HG03097 (cell line): ENCODE results near the gene TAF1C.
A peak's percentile ranks its signal among the peaks of the same experiment; 100 is the strongest.

Source experiments
- ATAC-seq: cut with Tn5 transposase; IDR thresholded peaks from one replicate; pipeline ENCODE4 v1.9.1; 2021; ENCODE audit not compliant: unreplicated experiment, low FRiP score

TAF1C gene

DNA sequence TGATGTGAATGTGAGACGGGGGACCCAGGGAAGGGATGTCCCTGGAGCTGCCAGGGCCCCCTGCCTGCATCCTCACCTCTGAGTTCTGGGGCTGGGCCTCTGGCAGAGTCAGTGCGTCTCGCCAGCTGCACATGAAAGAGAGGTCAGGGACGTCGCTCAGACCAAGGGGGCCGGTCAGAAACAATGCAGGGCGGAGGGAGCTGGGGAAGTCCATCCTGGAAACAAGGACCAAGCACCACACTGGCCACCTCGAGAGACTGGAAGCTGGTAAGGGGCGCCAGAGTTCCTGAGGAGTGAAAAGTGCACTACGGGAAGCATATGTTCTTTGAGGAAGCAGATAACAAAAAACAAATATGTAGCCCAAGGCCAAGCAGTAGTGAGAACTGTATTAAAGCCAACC, 2.1 kb downstream of the TAF1C start:
- no peak for ATAC-seq

DNA sequence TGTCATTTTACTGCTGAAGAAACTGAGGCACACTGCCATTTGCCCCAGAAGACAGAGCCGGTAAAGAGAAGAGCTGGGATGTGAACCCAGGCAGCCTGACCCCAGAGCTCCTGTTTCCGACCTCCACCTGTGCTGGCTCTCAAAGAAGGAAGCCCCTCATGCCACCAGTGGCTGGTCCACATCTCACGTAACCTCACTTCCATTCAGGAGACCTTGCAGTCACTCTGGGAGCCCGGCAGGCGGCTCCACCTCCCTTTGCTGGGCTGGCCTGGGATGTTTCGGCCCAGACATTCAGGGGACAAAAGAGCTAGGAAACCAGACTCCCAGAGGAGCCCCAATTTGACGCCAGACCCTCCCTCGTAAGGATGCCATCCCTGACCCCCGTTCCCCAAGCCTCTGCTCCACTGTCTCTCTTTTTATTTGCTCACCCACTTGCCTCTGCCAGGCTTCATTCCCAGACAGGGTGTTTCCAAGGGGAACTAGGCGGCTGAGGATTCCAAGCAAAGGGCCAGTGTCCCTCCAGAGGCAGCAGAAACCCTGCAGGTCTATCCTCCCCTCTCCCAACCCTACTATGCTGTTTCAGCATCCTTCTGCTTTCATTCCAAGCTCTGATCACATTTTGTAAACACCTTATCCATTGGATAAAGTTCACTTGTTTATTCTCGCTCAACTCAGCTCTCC, 2.8 kb downstream of the TAF1C start:
- no peak for ATAC-seq

DNA sequence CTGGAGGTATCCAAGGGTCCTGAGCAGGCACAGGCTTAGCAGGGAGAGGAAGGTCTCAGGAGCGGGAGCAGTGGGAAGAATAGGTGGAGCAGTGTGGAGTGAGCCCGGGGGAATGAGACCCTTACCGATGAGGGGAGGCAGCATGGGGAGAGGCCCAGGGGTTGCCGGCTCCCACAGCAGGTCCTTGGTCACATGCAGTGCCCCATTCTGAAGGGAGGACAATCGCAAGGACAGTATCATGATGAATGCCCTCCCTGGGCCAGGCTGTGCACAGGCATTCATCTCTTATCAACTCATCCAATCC, 3.3 kb downstream of the TAF1C start:
- no peak for ATAC-seq

DNA sequence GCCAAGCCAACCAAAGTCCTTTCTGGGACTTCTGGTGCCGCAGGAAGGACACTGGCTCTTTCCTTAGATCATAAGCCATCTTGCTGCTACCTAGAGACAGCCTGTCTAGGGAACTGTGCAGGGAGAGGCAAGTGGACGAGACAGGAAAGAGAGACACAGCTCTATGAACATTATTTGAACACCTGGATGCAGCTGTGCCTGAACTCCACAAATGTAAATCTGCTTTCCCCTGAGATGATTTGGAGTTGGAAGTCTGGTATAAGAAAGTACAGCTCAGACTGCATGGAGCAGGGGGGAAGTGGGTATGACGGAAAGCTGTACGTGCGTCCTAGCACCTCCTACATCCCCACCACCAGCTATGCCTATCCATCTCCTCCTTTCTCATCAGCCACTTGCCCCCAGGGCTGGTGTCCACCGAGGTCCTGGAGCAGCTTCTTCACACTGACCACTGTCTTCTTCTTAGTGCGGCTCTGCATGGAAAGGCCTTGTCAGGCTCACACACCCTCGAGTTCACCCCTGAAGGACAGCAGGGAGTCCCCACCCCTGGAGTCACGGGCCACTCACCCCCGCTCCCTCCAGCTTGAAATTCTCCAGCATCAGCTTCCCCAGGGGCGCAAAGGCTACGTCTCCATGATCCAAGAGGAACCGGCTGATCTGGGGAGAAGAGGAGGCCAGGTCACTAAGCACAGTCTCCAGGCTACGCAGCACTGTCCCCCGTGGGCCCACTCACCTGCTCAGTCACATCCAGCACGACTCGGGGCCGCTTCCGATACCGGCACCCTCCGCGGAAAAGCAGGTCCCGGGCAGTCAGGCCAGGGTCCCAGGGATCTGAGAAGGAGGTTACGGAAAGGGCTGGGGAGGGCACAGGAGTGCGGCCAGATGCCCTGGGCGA, 3.9 kb downstream of the TAF1C start:
- no peak for ATAC-seq

DNA sequence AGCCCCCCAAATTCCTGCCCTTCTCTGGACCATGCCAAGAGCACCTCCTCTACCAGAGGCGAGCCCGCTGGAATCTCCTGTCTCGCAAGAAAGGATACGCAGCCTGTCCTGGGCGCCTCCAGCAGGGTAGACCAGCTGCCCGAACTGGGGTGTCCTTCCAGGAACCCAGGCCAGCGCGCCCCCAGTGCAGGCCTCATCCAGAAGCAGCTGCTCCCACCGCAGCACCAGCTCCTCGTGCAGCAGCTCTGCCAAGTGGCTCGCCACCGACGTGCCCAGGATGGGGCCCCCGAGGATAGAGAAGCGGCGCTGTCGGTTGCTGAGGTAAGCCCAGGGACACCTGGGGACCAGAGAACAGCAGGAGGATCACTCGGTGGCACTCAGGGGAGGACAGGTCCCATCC, 4.8 kb downstream of the TAF1C start:
- no peak for ATAC-seq

DNA sequence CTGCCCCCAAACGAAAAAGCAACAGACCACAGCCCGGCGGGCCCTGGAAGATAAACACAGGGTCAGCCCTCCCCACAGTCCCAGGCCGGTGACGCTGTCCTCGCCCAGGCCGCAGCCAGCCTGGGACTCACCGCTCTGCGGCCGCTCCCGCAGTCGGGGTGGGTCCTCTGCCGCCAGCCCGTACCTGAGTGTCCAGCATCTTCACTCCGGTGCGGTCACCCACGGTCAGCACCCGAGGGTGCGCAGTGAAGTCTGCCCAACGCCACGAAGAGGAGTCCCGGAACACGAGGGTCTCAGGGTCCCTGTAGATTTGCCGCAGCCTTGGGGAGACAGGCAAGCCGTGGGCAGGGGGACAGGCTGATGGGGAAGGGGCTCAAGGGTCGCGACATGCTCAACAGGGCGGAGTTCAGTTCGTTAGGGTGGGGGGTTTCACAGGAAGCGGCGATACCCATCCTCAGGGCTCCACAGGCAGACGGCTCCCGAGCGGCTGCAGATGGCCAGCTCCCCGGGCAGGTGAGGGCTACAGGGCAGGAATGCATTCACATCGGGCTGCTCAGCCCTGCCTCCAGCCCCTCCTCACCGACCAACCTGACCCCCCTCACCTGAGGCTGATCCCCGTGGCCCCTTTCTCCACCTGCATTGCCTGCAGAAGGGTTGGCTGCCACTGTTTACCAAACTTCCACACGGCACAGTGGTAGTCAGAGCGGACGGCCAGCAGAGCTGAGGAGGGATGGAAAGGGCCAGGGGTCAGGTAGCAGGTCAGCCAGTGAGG, 5.5 kb downstream of the TAF1C start:
- ATAC-seq: no peak

DNA sequence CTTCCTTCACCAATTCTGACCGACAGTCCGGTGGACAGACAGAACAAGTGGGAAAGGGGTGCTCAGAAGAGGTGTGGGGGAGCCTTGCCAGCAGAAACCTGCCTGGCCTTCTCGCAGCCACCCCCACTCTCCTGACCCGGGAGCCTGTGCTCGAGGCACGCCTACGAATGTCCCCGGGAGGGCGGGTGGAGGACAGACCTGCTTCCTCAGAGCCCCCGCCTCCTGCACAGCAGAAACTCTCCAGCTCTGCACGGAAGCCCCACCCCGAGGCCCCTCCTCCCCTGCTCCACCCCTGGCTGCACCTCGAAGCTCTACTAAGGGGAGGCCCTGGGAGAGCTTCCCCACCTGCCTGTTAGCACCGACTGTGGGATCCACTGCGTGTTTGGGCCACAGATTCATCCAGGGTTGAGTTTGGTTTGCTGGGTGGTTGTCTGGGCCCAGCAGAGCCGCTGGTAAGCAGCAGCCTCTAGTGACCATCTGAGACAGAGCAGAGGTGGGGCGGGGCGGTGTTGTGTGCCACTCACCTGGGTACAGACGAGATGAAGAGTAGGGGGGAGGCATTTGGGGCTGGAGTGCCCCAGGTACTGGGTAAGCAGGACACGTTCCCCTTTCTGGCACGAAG, 6.2 kb downstream of the TAF1C start:
- ATAC-seq: no peak

DNA sequence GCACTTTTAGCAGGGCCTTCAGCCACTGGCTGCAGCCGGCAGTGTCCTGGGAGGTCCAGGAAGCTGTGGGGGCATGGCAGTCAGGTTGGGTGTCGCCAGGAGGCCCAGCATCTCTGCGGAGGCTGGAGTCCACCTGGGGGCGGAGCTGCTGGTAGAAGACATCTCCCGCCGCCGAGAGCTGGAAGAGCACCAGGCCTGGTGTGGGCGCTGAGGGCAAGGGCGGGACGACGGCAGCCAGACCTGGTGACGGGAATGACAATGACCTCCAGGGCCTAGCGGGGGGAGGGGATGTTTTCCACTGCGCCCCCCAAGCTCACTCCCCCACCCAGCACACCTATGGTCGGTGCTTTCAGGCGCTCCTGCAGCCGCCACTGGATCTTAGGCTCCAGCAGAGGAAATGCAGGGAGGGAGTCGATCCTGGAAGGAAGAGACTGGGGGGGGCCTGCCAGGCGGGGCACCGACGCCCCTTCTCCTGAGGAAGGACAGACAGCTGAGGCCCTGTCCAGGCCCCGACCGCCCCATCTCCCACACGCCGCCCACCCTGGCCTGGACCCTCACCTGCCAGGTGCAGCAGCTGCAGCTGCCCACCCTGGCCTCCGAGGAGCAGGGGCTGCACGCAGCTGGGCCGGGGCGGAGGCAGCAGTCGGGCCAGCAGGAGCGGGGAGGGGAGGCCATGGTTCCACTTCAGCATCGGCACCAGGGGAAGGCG, 7.1 kb downstream of the TAF1C start:
- ATAC-seq: no peak

DNA sequence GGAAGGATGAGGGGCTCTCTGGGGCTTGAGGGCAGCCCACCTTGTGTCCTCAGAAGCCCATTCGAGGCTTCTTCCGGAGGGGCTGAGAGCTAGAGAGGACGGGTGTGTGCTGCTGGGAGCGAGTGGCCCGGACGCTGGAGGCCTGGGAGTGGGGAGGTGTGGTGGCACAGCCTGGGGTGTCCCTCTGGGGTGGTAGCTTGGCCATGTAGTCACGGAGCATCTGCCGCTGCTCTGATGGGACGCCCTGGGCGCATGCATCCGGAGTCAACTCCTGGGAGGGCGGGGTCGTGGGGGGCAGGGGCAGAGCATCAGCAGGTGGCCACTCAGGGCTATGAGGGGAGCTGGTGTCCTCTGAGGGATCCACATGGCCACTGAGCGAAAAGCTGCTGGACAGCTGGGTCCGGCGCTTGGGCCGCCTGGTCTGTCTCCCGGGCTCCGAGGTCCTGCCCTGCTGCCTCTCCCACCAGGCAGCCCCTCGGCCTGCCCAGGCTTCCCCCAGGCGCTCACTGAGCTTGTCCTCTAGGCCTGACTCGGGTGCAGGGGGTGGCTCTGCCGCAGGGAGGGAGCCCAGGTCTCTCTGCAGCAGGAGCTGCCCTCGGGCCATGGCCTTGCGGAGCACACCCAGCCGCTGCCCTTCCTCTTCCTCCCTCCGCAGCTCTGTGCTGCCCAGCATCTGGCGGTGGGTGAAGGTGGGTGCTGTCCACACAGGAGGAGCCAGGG, 7.8 kb downstream of the TAF1C start:
- ATAC-seq: no peak

DNA sequence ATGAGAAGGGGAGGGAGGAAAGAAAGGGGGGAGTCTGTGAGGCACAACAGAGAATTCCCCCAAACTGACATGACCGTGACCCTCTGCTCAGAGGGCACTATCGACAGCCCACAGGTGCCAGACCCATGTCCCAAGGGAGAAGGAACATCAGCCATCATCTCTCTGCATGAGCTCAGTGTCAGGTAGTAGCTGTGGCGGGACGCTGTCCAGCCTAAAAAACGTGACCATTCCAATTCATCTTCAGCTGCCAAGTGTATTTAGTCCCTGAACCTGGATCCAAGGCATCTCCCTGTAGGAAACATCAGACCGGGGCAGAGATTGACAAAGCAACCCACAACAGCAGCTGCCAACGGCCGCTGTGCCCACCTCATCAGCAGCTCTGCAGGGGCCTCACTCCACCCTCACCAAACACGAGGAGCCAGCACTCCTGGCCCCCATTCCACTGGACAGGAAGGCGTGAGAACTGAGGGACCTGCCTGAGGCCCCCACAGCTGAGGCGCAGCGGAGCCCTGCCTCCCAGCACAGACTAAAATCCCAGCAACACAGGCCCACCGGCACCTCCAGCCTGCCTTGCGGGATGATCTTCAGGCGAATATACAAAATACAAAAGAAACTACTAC, 8.6 kb downstream of the TAF1C start:
- ATAC-seq: no peak

DNA sequence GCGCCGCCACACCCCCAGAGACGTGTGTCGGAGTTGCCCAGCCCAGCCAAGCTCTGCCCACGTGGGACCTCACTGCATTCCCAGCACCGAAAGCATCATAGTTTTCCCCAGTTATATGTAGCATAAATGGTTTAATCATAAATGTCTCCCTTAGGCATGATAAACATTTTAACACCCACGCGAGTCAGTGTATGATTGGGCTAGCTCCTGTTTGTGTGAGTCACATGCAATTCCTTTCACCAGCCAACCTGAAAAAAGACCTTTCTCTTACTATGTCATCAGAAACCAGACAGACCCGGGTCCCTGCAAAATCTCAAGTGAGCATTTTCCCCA, 9.2 kb downstream of the TAF1C start:
- ATAC-seq: no peak

DNA sequence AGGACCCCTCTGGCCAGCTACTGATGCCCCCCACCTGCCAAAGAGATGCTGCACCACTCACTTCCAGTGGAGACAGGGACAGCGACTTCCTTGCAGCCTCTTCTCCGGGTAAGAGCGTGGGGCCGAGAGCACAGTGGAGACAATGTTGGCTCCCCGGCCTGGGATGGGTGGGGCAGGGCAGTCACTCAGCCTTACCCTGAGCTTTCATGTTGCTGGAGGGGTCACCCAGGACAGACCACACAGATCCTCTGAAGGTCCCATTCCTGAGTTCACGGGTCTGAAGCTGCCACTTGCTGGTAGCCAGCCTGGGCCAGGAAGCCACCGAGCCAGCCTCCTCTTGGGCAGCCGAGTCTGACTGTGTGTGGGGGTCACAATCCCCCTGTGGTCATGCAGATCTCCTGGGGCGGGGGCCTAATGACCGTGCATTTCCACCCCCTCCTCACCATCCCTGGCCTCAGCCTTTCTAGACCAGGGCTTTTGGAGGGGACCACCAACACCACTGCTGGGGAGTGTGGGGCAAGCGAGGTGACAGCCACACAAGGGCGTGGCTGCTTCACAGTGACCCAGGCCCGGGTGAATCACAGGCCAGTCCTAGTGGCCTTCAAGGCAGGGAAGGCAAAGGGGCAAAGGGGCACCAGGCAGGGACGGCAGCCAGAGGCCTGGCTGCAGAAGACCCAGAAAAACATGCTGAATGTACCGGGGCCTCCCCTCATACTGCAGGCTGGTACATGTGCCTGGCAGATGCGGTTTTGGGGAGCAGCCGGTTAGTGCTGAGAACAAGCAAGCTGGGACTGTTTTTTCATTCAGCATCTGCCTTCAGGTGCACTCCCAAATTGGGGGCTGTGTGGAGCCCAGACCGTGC, 10.4 kb downstream of the TAF1C start:
- no peak for ATAC-seq

DNA sequence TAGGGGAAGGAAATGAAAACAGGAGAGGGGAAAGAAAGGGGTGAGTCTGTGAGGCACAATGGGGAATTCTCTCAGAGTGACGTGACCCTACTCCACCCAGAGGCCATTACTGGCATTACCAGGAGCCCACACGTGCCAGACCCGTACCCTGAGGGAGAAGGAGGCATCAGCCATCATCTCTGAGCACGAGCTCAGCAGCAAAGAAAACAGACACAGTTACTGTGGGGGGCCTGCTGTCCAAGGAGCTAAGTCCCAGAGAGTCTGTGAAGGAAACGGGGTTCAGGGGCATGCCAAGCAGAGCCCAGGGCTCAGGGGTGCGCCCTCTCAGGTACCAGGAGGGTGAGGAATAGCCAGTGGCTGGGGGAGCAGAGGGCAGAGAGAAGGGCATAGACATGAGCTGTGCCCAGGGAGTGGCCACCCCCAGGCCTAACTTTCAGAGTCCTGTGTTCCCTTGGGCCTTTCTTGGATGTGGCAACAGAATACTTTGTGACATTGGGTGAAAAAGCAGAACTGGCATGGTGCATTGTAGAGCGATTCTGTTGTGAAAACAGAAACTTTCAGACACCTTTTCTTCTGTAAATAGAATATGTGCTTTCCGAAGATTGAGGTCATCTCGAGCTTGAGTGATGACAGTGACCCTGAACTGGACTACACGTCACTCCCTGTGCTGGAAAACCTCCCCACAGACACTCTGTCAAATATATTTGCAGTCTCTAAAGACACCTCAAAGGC, 11.3 kb downstream of the TAF1C start:
- ATAC-seq: peak; percentile 81

DNA sequence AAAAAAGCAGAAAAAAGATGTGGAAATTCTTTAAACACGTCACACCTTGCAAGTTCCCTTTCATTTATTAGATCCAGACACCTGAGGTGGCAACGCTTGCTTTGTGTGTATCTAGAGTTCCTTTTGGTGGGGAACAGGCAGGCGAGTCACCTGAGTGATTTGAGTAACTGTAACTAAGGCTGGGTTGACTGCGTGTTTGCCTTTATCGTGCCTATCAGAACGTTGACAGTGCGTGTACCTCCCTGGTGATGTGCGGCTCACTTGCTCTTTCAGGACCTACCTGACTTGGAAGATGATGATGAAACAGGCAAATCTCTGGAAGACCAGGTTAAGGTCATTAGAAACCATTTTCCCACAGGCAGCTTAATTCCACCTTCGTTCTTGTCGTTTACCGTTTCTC, 12.5 kb downstream of the TAF1C start:
- no peak for ATAC-seq

DNA sequence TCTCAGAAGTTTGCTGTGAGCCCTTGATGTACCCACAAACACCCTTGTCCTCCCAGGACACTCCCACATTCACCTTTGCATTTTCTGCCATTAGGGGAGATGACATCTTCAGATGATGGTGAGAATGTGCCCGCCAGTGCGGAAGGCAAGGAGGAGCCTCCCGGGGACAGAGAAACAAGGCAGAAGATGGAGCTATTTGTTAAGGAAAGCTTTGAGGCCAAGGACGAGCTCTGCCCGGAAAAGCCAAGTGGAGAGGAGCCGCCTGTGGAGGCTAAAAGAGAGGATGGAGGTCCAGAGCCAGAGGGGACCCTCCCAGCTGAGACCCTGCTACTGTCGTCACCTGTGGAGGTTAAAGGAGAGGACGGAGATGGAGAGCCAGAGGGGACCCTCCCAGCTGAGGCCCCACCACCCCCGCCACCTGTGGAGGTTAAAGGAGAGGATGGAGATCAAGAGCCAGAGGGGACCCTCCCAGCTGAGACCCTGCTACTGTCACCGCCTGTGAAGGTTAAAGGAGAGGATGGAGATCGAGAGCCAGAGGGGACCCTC, 17.0 kb downstream of the TAF1C start:
- ATAC-seq: no peak

DNA sequence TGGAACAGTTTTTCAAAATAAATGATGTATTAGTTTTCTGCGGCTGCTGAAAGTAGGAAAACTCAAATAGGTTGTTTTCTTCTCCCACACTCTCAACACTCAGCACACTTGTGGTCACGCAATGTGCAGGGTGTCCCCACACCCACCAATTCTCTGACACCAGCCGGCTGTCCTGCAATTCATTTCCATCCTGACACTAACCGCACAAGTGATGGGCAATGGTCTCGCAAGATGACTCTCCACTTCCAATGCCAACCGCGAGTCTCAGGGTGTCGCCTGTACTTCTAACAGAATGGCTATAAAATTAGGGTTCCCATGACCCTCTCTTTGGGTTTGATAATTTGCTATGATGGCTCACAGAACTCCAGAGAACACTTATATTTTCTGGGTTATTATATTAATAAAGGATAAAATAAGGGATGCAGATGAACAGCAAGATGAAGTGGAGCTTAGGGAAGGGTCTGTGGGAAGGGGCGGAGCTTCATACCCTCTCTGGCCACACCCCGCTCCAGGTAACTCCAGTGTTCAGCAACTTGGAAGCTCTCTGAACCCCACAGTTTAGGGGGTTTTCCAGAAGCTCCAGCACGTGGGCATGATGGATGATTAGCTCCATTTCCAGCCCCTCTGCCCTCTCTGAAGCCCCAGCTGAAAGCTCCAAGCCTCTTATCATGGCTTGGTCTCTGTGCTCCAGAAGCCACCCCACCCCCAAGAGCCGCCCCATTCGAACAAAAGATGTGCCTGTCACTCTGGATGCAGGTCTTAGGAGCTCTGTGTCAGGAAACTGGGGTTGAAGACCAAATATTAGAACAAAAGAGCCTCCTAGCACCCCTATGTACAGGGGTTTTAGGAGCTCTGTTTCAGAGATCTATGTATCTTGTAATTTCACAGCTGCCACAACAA, 19.8 kb downstream of the TAF1C start:
- ATAC-seq: no peak

DNA sequence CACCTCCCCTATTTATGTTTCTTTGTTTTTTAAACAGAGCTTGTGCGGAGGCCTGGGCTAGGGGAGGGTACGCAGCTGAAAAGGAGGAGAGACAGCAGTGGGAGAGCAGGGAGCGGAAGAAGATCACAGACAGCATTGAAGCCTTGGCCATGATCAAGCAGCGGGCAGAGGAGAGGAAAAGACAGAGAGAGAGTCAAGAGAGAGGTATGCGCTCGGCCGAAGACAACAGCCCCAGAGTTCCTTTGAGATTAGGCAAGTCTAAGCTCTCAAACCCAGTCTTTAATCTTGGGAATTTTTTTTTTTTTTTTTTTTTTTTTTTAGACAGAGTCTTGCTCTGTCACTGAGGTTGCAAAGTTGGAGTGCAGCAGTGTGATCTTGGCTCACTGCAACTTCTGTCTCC, 21.1 kb downstream of the TAF1C start:
- no peak for ATAC-seq
